Liver (tissue), 9 donors: ENCODE measurements around the gene ADAMTS6. TPM values are rescaled to one million over a fixed set of nuclear protein-coding genes. Genes with fewer than 3 reads are reported as not detected.

ENCODE experiments used
- DNase-seq: peaks from one replicate; pipeline ENCODE4 v3.0.0-alpha.2; 2017; ENCODE audit warnings: low spot score
- H3K27ac ChIP-seq, 2 donors: one replicate each; pipeline ENCODE4 v1.7.0; 2013; ENCODE audit warnings: inconsistent platforms in 2 of 2, low read length in 2 of 2, control low read depth in 1 of 2, low read depth in 1 of 2, mild to moderate bottlenecking in 1 of 2
- H3K27me3 ChIP-seq, 4 donors: one replicate each; pipeline versions ENCODE4 v1.6.1 to v1.7.0; 2013; ENCODE audit warnings: low read length in 3 of 4, inconsistent platforms in 1 of 4, mild to moderate bottlenecking in 1 of 4, moderate library complexity in 1 of 4; ENCODE audit not compliant: control insufficient read depth in 4 of 4, insufficient read depth in 4 of 4
- H3K36me3 ChIP-seq, 4 donors: one replicate each; pipeline versions ENCODE4 v1.6.1 to v1.7.0; 2013; ENCODE audit warnings: low read length in 3 of 4, mild to moderate bottlenecking in 3 of 4, low read depth in 1 of 4, moderate library complexity in 1 of 4; ENCODE audit not compliant: control insufficient read depth in 4 of 4, insufficient read depth in 3 of 4
- H3K4me1 ChIP-seq, 4 donors: one replicate each; pipeline versions ENCODE4 v1.6.1 to v1.7.0; 2013; ENCODE audit warnings: low read length in 3 of 4, mild to moderate bottlenecking in 3 of 4, moderate library complexity in 1 of 4; ENCODE audit not compliant: control insufficient read depth in 4 of 4, insufficient read depth in 4 of 4
- H3K4me3 ChIP-seq, 3 donors: one replicate each; pipeline versions ENCODE4 v1.6.1 to v1.7.0; 2013; ENCODE audit warnings: low read length in 3 of 3, control low read depth in 1 of 3, low read depth in 1 of 3, mild to moderate bottlenecking in 1 of 3
- H3K9ac ChIP-seq, 2 donors: one replicate each; pipeline ENCODE4 v1.7.0; 2013; ENCODE audit warnings: low read length in 2 of 2, mild to moderate bottlenecking in 2 of 2, moderate library complexity in 2 of 2, control low read depth in 1 of 2, low read depth in 1 of 2
- H3K9me3 ChIP-seq, 4 donors: one replicate each; pipeline versions ENCODE4 v1.6.1 to v1.7.0; 2013; ENCODE audit warnings: low read length in 3 of 4; ENCODE audit not compliant: control insufficient read depth in 4 of 4
- ATF3 ChIP-seq: IDR thresholded peaks from 2 replicates; pipeline ENCODE4 v1.6.1; 2016; ENCODE audit warnings: antibody characterized with exemption
- CTCF ChIP-seq: fragments of 150-350 bp; IDR thresholded peaks from 2 replicates; pipeline ENCODE4 v1.5.1; 2017; ENCODE audit warnings: improper control_type of control experiment, low read depth, low read length; ENCODE audit not compliant: missing input control
- EGR1 ChIP-seq, 2 donors: IDR thresholded peaks; 2 replicates each; pipeline ENCODE4 v1.6.1; 2016 to 2018; ENCODE audit warnings: antibody characterized with exemption in 2 of 2, low read depth in 2 of 2
- FOXA1 ChIP-seq: IDR thresholded peaks from 2 replicates; pipeline ENCODE4 v1.6.1; 2016; ENCODE audit warnings: antibody characterized with exemption
- FOXA2 ChIP-seq: IDR thresholded peaks from 2 replicates; pipeline ENCODE4 v1.6.1; 2016; ENCODE audit warnings: antibody characterized with exemption
- GABPA ChIP-seq, 2 donors: IDR thresholded peaks in 1 of 2; conservative IDR thresholded peaks in 1 of 2; 2 replicates each; pipeline ENCODE4 v1.6.1; 2016; ENCODE audit warnings: antibody characterized with exemption in 2 of 2, mild to moderate bottlenecking in 1 of 2, moderate library complexity in 1 of 2
- HNF4G ChIP-seq: IDR thresholded peaks from 2 replicates; pipeline ENCODE4 v1.6.1; 2016; ENCODE audit warnings: antibody characterized with exemption
- JUND ChIP-seq, 2 donors: IDR thresholded peaks; 2 replicates each; pipeline ENCODE4 v1.6.1; 2016; ENCODE audit warnings: antibody characterized with exemption in 2 of 2
- MAX ChIP-seq: IDR thresholded peaks from 2 replicates; pipeline ENCODE4 v1.6.1; 2016; ENCODE audit warnings: antibody characterized with exemption
- NR2F2 ChIP-seq: IDR thresholded peaks from 2 replicates; pipeline ENCODE4 v1.6.1; 2016; ENCODE audit warnings: antibody characterized with exemption
- RAD21 ChIP-seq, 2 donors: IDR thresholded peaks; 2 replicates each; pipeline ENCODE4 v1.6.1; 2016; ENCODE audit warnings: antibody characterized with exemption in 2 of 2, mild to moderate bottlenecking in 2 of 2
- REST ChIP-seq: IDR thresholded peaks from 2 replicates; pipeline ENCODE4 v1.6.1; 2016; ENCODE audit warnings: antibody characterized with exemption, mild to moderate bottlenecking
- RXRA ChIP-seq, 2 donors: IDR thresholded peaks; 2 replicates each; pipeline ENCODE4 v1.6.1; 2017 to 2018; ENCODE audit warnings: antibody characterized with exemption in 2 of 2, mild to moderate bottlenecking in 1 of 2
- SP1 ChIP-seq: IDR thresholded peaks from 2 replicates; pipeline ENCODE4 v1.6.1; 2018; ENCODE audit warnings: antibody characterized with exemption, mild to moderate bottlenecking
- TAF1 ChIP-seq: conservative IDR thresholded peaks from 2 replicates; pipeline ENCODE4 v1.6.1; 2016; ENCODE audit warnings: antibody characterized with exemption, mild to moderate bottlenecking
- YY1 ChIP-seq: IDR thresholded peaks from 2 replicates; pipeline ENCODE4 v1.6.1; 2016; ENCODE audit warnings: antibody characterized with exemption, mild to moderate bottlenecking
- ZBTB33 ChIP-seq: IDR thresholded peaks from 2 replicates; pipeline ENCODE4 v1.6.1; 2016; ENCODE audit warnings: antibody characterized with exemption
- whole genome bisulfite sequencing: extraction: QIAGEN DNeasy Blood & Tissue Kit; methylation state at CpG from one replicate; pipeline ENCODE4 v1.1.7; 2013; 5-methylcytosine and 5-hydroxymethylcytosine counted together
- polyA plus RNA-seq, 2 donors: library from polyadenylated mRNA; stranded (reverse) in 1 of 2; unstranded in 1 of 2; fragments of 200-250 nt in 1 of 2; fragments of >200 nt in 1 of 2; fragmentation: Nextera tagmentation in 1 of 2; extraction: Ambion mirVana in 1 of 2; gene quantifications; one replicate each; pipeline versions ENCODE4 v1.2.1 to v1.2.3, GENCODE V29; 2013 to 2015
- total RNA-seq, 2 donors: library from RNA; depleted of rRNA; stranded (reverse); fragments of >200 nt; gene quantifications; one replicate each; pipeline ENCODE4 v1.2.3, GENCODE V29; 2014
- donor health status: healthy.
- donor health status: healthy.
- donor health status: healthy.
- donor health status: healthy.
- donor health status: healthy.

Gene ADAMTS6
- total and polyA plus RNA-seq, 4 donors, result 0.06 to 2.0 (median 0.59) TPM

GRCh38 chr5:65191554-65192135, 290.1 kb downstream of the ADAMTS6 start:
- Histone ChIP-seq H3K4me3 (no peak overlapping the region), H3K36me3 (no peaks in the 10 kb centered on the region), H3K9me3 (no peaks in the 10 kb centered on the region), H3K27me3 (no peaks in the 10 kb centered on the region), H3K9ac (no peak overlapping the region), H3K27ac (no peak overlapping the region), H3K4me1 (no peaks in the 10 kb centered on the region)
- no peak for DNase-seq
- no peak for TF ChIP-seq RAD21 (IDR thresholded peaks at IDR 0.05)
- no peak for TF ChIP-seq REST
- TF ChIP-seq JUND (IDR thresholded peaks at IDR 0.05), result no peak
- no peak for TF ChIP-seq HNF4G
- TF ChIP-seq EGR1 (IDR thresholded peaks at IDR 0.05; ENCODE audit: low read depth in 2 of 2), result no peak
- no peak for TF ChIP-seq MAX
- TF ChIP-seq SP1, result no peak
- TF ChIP-seq NR2F2, result no peak
- TF ChIP-seq CTCF, result no peak
- TF ChIP-seq GABPA (IDR thresholded peaks at IDR 0.05 in 1 of 2, conservative IDR thresholded peaks at IDR 0.05 in 1 of 2), result no peak
- TF ChIP-seq TAF1, result no peak
- no peak for TF ChIP-seq FOXA1
- TF ChIP-seq YY1, result no peak

- DNase-seq, result no peak
- no peak for TF ChIP-seq RAD21 (IDR thresholded peaks at IDR 0.05)
- TF ChIP-seq JUND (IDR thresholded peaks at IDR 0.05), result no peak
- no peak for TF ChIP-seq EGR1 (IDR thresholded peaks at IDR 0.05; ENCODE audit: low read depth in 2 of 2)
- TF ChIP-seq SP1, result no peak
- TF ChIP-seq ATF3, result no peak
- no peak for TF ChIP-seq FOXA2
- no peak for TF ChIP-seq ZBTB33
- TF ChIP-seq FOXA1, result no peak
- no peak for TF ChIP-seq MAX
- TF ChIP-seq HNF4G, result no peak
- TF ChIP-seq RXRA (IDR thresholded peaks at IDR 0.05), result no peak
- no peak for TF ChIP-seq GABPA (IDR thresholded peaks at IDR 0.05 in 1 of 2, conservative IDR thresholded peaks at IDR 0.05 in 1 of 2)
- TF ChIP-seq TAF1, result no peak
- TF ChIP-seq NR2F2, result no peak
- TF ChIP-seq REST, result no peak
- WGBS, result 79% methylated on average over 3 of the region's 3 CpGs
- Histone ChIP-seq H3K4me1 (no peaks in the 10 kb centered on the region), H3K27me3 (no peaks in the 10 kb centered on the region), H3K9me3 (no peaks in the 10 kb centered on the region), H3K36me3 (no peaks in the 10 kb centered on the region), H3K4me3 (no peak overlapping the region), H3K9ac (no peak overlapping the region), H3K27ac (no peak overlapping the region)
These were observed 291.2 kb downstream of the ADAMTS6 start for GRCh38 chr5:65190328-65191053.
